Neutrophil (primary cell): ENCODE measurements around the gene NID1.

ENCODE experiments used
- H3K27ac ChIP-seq: fragments of 200-600 bp; sonication (generic); 2 replicates; pipeline ENCODE4 v1.5.1; 2016; ENCODE audit warnings: mild to moderate bottlenecking, moderate library complexity
- H3K27me3 ChIP-seq: fragments of 200-600 bp; sonication (generic); 2 replicates; pipeline ENCODE4 v1.6.0; 2016; ENCODE audit warnings: mild to moderate bottlenecking
- H3K36me3 ChIP-seq: fragments of 200-600 bp; sonication (generic); 2 replicates; pipeline ENCODE4 v1.5.1; 2017
- H3K4me1 ChIP-seq, 2 experiments: fragments of 200-600 bp in 1 of 2; sonication (generic) in 1 of 2; 1 replicate in 1 of 2; 2 replicates in 1 of 2; pipeline versions ENCODE4 v1.5.1 to v1.6.1; 2013 to 2016; ENCODE audit warnings: low read depth in 1 of 2, low read length in 1 of 2, mild to moderate bottlenecking in 1 of 2, moderate library complexity in 1 of 2; ENCODE audit not compliant: control insufficient read depth in 1 of 2, insufficient read depth in 1 of 2
- H3K4me3 ChIP-seq, 2 experiments: fragments of 200-600 bp in 1 of 2; sonication (generic) in 1 of 2; 1 replicate in 1 of 2; 2 replicates in 1 of 2; pipeline ENCODE4 v1.5.1; 2013 to 2016; ENCODE audit warnings: low read depth in 1 of 2, low read length in 1 of 2, mild to moderate bottlenecking in 1 of 2, moderate library complexity in 1 of 2
- H3K9me3 ChIP-seq: fragments of 200-600 bp; sonication (generic); 2 replicates; pipeline ENCODE4 v1.5.1; 2016
- CTCF ChIP-seq: fragments of 200-600 bp; sonication (generic); IDR thresholded peaks from 2 replicates; pipeline ENCODE4 v1.5.1; 2016; ENCODE audit warnings: antibody characterized with exemption

NID1 gene

GRCh38 chr1:235992868-235993267, 72.0 kb downstream of the NID1 start:
- no peaks in the 10 kb centered on the region for H3K36me3 ChIP-seq
- H3K9me3 ChIP-seq: no peaks in the 10 kb centered on the region
- H3K27ac ChIP-seq: no peak overlapping the region
- no peak overlapping the region for H3K4me3 ChIP-seq
- H3K4me1 ChIP-seq: no peaks in the 10 kb centered on the region
- TF ChIP-seq CTCF: no peak
- peaks cover 14% of the 10 kb centered on the region for H3K27me3 ChIP-seq

- Histone ChIP-seq H3K4me3 (no peak overlapping the region), H3K9me3 (no peaks in the 10 kb centered on the region), H3K27me3 (peaks cover 12% of the 10 kb centered on the region), H3K4me1 (no peaks in the 10 kb centered on the region), H3K27ac (no peak overlapping the region), H3K36me3 (no peaks in the 10 kb centered on the region)
- no peak for TF ChIP-seq CTCF
These were observed 72.5 kb downstream of the NID1 start for GRCh38 chr1:235992346-235992745.

- Histone ChIP-seq H3K9me3 (no peaks in the 10 kb centered on the region), H3K27me3 (peaks cover 3% of the 10 kb centered on the region), H3K36me3 (no peaks in the 10 kb centered on the region), H3K27ac (no peak overlapping the region), H3K4me1 (peaks cover 6 to 8% of the 10 kb centered on the region in 2 experiments), H3K4me3 (no peak overlapping the region)
- no peak for TF ChIP-seq CTCF
These were observed 74.5 kb downstream of the NID1 start for GRCh38 chr1:235990330-235990795.

GRCh38 chr1:235989105-235989504, 75.8 kb downstream of the NID1 start:
- Histone ChIP-seq H3K4me1 (peaks cover 6 to 8% of the 10 kb centered on the region in 2 experiments), H3K36me3 (no peaks in the 10 kb centered on the region), H3K27ac (no peak overlapping the region), H3K4me3 (no peak overlapping the region), H3K27me3 (peaks cover 2% of the 10 kb centered on the region), H3K9me3 (no peaks in the 10 kb centered on the region)
- no peak for TF ChIP-seq CTCF

- peaks cover 6 to 8% of the 10 kb centered on the region in 2 experiments for H3K4me1 ChIP-seq
- H3K27me3 ChIP-seq: peaks cover 24% of the 10 kb centered on the region
- H3K4me3 ChIP-seq: no peak overlapping the region
- TF ChIP-seq CTCF: no peak
- no peaks in the 10 kb centered on the region for H3K36me3 ChIP-seq
- H3K9me3 ChIP-seq: no peaks in the 10 kb centered on the region
- no peak overlapping the region for H3K27ac ChIP-seq
These were observed 78.0 kb downstream of the NID1 start for GRCh38 chr1:235986869-235987268.
